GM21447 (cell line): ENCODE results near the gene SATB2.

ENCODE experiments used
- ATAC-seq: cut with Tn5 transposase; IDR thresholded peaks from one replicate; pipeline ENCODE4 v1.9.1; 2021; ENCODE audit not compliant: unreplicated experiment

The SATB2 gene

DNA sequence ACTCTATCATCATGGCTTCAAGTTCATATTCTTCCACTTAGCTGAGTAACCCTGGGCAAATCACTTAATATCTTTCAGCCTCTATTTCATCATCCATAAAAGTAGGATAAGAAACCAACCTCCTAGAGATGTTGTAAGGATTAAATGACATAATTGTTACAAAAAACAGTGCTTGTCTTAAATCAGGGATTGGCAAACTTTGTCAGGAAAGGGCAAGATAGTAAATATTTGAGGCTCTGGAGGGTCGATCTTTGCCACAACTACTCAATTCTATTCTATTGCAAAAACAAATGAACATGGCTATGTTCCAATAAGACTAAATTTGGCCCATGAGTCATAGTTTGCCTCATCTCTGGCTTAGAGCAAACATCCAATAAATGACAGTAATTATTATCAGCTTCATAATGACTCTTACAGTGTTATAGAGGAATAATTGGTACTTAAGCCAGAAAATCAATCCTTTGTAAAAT is 184.7 kb downstream of the SATB2 start:
- no peak for ATAC-seq

- ATAC-seq: no peak
Measured at GRCh38 chr2:199261936-199262335, 195.8 kb downstream of the SATB2 start.

GRCh38 chr2:199261239-199261638 is 196.5 kb downstream of the SATB2 start:
- no peak for ATAC-seq

GRCh38 chr2:199259671-199260070 is 198.1 kb downstream of the SATB2 start:
- no peak for ATAC-seq

GRCh38 chr2:199258291-199258690 is 199.4 kb downstream of the SATB2 start:
- no peak for ATAC-seq

- no peak for ATAC-seq
Measured at GRCh38 chr2:199257261-199258224, 200.2 kb downstream of the SATB2 start.

DNA sequence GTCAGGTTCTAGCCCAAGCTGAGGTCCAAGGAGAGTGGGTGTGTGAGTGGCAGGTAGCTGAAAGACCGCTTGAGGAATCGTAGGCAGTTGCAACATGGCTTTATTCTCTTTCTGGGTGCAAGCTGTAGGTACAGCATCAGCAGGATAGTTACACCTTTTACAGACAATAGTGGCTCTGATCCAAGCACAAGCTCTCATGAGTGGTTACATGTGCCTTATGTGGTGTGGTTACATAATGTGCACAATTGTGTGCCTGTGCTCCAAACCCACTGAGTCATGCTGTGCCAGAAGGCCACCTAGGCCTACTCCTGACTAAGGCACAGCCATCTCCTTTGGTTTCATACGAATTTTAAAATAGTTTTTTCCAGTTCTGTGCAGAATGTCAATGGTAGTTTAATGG is 227.6 kb downstream of the SATB2 start:
- ATAC-seq: no peak

DNA sequence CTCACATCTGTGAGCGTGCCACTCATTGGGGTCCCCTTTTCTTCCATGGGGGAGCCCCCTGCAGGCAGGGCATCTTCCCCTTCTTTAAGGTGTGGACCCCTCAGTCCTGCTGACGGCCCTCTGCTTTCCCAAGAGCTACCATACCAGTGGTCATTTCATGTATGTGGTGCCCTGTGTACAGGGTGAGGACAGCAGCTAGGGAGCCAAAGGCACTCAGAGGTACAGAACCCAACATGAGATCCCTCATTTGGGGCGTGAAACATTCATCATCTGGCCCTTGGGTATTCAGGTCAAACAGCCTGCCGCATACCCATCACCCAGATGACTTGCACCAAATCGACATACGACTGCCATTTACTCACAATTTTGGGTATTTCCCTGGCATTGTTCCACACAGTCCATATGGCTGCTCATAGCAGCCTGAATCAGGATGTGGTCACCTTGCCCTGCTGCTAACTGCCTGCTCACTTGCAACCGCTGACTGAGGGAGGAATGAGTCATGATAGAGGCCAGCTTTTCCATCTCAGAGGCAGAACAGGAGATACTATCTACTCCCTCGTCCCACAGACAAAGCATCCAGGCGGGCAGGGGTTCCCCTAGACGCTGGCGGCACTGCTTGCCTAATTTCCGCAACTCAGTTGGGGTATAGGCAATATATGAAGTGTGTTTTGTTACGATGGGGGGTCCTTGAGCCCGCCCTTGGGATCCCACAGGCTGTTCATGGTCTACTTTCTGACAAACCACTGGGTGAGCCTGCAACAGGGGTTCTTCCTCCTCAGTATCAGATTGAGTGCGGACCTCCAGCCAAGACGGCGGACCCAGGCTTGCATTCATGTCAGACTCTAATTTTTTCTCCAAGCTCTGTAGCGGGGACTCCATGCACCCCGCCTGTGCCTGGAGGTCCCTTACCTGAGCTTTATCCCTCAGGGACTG is 228.6 kb downstream of the SATB2 start:
- peak; percentile 58 for ATAC-seq

DNA sequence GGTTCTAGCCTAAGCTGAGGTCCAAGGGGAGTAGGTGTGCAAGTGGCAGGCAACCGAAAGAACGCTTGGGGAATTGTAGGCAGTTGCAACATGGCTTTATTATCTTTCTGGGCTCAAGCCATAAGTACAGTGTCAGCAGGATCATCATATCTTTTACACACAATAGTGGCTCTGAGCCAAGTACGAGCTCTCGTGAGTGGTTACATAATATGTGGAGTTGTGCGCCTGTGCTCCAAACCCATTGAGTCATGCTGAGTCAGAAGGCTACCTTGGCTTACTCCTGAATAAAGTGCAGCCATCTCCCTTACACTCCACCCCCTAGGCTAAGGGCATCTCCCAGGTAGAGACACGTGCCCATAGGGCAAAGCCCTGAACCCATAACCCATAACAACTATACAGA is 233.9 kb downstream of the SATB2 start:
- no peak for ATAC-seq

DNA sequence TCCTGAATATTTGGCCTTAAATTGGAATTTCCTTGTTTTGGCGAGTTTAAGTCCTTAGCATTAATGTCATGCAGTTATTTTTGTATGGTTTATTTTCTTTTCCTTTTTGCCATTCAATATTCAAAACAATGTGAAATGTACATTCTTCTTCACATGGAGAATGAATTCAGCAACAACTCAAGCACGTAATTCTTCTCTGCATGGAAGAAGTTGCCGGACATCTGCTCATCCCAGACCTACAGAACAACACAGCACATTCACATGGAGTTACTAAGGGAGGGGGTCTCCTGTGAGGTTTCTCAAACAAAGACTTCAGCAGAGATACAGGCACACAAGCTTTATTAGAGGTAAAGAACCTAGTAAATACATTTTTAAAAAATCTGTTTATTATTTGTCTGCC is 236.8 kb downstream of the SATB2 start:
- ATAC-seq: no peak

GRCh38 chr2:199219551-199219950 is 238.2 kb downstream of the SATB2 start:
- no peak for ATAC-seq
